VCaP (cell line): ENCODE data around the gene RFWD3.
"Not testable (repeated sequence)": the region's sequence is repeated elsewhere in the genome, so short reads cannot be mapped to it uniquely, and the experiment has no call there.

Experiments
- H3K27ac ChIP-seq: fragments of 450-650 bp; 2 replicates; pipeline ENCODE4 v1.5.1; 2017
- TF ChIP-seq, protein P1 (sequence below): fragments of 450-650 bp; conservative IDR thresholded peaks from 2 replicates; pipeline ENCODE4 v1.5.1; 2017; ENCODE audit warnings: mild to moderate bottlenecking, moderate library complexity

The RFWD3 gene

DNA sequence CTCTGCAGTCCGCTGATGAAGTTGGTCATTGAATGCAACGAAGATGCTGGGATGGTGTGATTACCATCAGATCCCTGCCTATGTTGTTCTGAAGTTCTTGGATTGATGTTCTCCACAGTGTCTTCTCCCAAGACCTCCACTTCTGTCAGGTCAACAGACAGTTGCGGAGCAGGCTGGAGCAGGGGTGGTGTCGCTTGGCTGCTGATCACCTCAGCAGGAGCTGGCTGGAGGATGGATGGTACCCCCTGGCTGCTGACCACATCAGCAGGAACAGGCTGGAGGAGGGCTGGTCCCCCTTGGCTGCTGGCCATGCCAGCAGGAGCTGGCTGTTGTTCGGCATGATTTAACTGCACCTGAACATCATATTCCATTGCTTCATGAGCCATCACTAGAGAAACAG, 5.6 kb downstream of the RFWD3 start:
- TF ChIP-seq, protein P1, sequence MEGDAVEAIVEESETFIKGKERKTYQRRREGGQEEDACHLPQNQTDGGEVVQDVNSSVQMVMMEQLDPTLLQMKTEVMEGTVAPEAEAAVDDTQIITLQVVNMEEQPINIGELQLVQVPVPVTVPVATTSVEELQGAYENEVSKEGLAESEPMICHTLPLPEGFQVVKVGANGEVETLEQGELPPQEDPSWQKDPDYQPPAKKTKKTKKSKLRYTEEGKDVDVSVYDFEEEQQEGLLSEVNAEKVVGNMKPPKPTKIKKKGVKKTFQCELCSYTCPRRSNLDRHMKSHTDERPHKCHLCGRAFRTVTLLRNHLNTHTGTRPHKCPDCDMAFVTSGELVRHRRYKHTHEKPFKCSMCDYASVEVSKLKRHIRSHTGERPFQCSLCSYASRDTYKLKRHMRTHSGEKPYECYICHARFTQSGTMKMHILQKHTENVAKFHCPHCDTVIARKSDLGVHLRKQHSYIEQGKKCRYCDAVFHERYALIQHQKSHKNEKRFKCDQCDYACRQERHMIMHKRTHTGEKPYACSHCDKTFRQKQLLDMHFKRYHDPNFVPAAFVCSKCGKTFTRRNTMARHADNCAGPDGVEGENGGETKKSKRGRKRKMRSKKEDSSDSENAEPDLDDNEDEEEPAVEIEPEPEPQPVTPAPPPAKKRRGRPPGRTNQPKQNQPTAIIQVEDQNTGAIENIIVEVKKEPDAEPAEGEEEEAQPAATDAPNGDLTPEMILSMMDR = no peak
- H3K27ac ChIP-seq = no peak overlapping the region

DNA sequence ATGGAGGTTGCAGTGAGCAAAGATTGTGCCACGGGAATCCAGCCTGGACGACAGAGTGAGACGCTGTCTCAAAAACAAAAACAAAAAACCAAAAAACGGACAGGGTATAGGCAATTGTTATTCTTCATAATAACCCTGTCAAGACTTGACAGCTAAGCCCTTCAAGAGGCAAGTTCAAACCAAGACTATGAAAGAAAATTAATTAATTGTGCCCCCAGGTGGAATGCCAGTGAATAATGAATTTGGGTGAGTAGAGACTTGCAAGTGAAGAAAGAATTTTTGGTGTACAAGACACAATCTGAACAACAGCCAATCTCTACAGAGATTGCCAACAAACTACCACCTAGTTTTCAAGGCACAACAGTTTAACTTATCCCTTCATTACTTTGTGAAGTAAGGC, 6.3 kb downstream of the RFWD3 start:
- H3K27ac ChIP-seq = no peak overlapping the region
- TF ChIP-seq, protein P1 = no peak

DNA sequence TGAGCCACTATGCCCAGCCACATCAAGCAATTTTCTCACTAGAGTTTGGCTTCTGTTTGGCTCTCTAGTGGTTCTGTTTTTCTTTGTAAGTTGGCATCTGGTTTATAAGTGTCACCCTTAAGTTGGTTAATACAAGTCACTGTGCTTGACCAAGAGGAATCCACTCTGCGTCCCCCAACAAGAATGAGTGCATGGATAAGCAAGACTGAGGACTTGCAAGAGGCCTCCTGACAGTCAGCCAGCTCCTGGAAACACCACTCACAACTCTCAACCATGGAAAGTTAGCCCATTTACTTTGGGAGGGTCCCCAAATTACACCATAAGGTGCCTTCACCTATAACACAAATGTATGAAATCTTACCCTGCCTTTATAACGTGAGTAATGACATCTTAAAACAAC, 7.6 kb downstream of the RFWD3 start:
- TF ChIP-seq, protein P1 = no peak
- no peak overlapping the region for H3K27ac ChIP-seq

DNA sequence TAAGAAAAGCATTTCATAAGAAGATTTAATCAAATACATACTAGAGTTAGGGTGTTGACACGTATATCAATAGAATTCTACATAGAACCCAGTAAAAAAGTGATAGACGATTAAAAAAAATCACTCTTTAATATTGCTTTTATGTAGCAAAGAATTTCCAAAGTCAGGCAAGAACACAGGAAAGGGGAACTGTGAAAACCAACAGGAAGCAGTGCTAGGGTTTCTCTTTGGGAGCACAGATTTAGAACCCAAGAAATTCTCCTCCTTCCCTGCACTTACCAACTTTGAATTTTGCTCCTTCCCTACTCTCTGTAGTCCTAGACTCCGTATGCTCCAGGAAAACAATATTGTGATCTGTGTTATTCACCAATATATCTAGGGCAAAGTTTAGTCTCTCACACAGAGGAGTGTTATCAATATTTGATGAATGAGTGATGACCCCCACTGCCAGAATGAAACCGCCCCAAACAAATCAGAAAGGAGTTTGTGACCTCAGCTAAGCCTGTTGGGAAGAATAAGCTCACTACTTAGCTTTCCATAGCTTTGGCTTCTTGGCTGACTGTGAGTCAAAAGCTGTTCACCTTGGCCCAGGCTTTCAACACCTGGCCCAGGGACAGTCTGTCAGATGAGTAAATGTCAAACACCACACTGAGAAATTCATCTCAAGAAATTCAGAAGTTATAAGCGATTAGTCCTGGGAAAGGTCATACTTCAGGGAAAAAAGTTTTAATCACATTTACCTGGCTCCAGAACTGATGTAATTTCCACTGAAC, 8.6 kb downstream of the RFWD3 start:
- no peak overlapping the region for H3K27ac ChIP-seq
- TF ChIP-seq, protein P1 = no peak

DNA sequence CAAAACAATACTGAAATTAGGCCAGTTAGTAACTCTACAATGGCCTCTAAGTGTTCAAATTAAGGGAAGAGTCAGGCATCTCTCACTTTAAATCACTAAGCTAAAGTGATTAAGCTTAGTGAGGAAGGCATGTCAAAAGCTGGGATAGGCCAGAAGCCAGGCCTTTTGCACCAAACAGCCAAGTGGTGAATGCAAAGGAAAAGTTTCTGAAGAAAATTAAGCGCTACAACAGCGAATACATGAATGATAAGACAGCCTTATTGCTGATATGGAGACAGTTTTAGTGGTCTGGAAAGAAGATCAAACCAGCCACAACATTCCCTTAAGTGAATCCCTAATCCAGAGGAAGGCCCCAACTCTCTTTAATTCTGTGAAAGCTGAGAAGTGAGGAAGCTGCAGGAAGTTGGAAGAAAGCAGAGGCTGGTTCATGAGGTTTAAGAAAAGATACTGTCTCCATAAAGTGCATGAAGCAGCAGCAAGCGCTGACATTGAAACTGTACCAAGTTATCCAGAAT, 12.1 kb downstream of the RFWD3 start:
- H3K27ac ChIP-seq = no peak overlapping the region
- TF ChIP-seq, protein P1 = no peak

DNA sequence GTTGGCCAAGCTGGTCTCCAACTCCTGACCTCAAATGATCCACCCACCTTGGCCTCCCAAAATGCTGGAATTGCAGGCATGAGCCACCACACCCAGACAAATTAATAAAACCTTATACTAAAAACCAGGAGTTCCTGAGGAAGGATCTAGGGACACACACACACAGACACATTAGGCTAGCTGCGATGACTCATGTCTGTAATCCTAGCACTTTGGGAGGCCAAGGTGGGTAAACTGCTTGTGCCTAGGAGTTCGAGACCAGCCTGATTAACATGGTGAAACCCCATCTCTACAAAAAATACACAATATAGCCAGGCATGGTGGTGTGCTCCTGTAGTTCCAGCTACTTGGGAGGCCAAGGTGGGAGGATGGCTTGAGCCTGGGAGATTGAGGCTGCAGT, 13.8 kb downstream of the RFWD3 start:
- not testable (repeated sequence) for H3K27ac ChIP-seq

DNA sequence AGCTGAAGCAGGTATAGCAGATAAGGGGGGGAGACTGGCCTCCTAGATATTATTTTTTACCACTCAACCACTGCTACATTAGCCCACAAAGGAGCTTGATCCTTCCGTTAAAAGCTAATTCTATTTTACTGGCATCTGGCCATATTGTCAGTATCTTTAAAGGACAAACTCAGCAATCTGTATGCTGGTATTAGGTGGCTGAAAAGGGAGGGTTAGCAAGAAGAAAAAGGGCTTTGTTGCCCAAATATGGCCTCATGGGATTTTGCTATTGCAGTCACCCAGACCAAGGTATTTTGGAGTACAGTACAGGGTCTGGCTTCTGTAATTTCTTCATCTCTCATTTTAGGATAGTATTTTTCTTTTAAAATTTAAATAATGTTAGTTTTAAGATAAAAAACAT, 14.4 kb downstream of the RFWD3 start:
- H3K27ac ChIP-seq = no peak overlapping the region
- TF ChIP-seq, protein P1 = no peak

DNA sequence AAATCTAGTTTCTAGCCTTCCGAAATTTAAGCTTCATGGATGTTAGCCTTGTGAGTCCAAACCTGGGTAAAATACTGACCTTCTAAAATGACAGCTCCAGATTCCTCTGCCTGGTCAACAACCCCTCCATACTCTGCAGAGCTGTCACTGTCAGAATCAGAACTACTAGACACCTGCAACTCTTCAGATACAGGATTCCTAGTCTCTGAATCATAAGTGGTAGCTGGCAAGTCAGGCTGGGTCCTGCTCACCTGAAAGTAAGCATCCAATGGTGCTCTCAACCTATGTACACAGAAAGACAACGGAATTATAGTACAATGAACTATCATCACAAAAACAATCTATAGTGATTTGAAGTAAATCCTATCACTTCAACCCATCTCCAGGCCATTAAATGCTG, 14.8 kb downstream of the RFWD3 start:
- TF ChIP-seq, protein P1 = no peak
- H3K27ac ChIP-seq = no peak overlapping the region
